GM21528 (cell line): ENCODE data around the gene TNFRSF18.

Experiments used
- ATAC-seq: cut with Tn5 transposase; IDR thresholded peaks from one replicate; pipeline ENCODE4 v1.9.1; 2021; ENCODE audit warnings: mild to moderate bottlenecking, moderate library complexity; ENCODE audit not compliant: unreplicated experiment, low FRiP score

Gene TNFRSF18

DNA sequence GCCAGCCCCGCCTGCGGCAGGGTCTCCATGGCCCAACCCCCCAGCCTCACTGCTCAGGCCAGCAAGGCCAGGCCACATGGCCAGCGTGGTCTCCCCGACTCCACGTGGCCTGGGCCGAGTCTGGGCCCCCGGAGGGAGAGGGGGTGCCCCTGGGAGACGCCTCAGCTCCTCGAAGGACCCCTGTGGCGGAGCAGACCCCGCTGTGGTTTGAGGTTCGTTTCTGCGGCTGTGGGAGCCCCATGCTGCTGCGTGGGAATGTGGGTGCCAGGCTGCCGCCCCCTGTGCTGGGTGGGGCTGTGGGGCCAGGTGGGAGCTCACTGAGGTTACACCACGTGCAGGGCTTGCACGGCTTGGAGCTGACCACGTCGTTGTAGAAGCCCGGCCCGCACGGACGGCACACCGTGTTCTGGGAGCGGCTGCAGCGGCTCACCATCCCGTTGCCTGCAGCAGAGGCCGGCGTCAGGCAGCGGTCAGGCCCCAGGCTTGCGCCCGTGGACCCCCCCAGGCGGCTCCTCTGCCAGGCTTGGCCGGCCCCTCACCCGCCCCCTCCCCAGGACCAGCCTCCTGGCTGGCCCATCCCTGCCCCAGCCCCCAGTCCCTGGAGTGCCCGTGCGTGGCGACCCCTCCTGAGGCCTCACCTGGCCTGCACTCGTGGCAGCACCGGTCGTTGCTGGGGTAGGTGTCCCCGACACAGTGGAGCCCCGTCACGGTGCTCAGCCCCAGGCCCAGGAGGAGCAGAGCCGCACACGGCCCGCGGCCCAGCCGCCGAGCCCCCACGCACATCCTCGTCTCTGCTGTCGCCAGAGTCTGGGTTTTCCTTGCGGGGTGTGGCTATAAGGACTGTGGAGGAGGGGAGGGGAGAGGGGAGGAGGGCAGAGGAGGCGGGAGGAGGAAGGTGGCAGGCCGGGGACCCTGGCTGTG is 7.2 kb upstream of the TNFRSF18 start, which contains the start of gene TNFRSF4:
Gene TNFRSF4 (minus strand): TSS at position 809 of the 921 bp plus-strand sequence. CDS start 26 bp downstream, at position 783.
- ATAC-seq: no peak

DNA sequence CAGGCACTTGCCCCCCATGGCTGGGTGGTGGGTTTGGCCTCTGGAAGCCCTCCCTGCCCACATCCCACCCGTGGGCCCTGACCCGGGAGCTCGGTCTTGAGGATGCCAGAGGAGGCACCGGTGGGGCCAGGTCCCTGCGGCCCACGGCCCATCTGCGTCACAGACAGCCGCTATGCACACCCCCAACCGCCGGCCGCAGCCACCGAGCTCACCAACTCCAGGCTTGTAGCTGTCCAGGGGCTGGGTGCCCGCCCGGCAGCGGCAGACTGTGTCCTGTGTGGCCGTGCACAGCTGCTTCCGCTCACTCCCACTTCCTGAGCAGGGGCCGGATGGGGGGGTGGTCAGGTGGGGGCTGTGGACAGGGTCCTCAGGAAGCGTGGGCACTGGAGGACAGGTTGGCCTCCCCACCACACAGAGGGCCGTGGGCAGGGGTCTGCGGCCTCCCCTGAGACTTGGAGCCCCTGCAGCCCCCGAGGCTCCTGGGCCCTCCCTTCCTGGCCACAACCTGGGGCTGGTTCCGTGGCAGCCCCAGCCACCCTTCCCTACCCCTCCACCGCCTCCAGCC is 6.5 kb upstream of the TNFRSF18 start:
- no peak for ATAC-seq

DNA sequence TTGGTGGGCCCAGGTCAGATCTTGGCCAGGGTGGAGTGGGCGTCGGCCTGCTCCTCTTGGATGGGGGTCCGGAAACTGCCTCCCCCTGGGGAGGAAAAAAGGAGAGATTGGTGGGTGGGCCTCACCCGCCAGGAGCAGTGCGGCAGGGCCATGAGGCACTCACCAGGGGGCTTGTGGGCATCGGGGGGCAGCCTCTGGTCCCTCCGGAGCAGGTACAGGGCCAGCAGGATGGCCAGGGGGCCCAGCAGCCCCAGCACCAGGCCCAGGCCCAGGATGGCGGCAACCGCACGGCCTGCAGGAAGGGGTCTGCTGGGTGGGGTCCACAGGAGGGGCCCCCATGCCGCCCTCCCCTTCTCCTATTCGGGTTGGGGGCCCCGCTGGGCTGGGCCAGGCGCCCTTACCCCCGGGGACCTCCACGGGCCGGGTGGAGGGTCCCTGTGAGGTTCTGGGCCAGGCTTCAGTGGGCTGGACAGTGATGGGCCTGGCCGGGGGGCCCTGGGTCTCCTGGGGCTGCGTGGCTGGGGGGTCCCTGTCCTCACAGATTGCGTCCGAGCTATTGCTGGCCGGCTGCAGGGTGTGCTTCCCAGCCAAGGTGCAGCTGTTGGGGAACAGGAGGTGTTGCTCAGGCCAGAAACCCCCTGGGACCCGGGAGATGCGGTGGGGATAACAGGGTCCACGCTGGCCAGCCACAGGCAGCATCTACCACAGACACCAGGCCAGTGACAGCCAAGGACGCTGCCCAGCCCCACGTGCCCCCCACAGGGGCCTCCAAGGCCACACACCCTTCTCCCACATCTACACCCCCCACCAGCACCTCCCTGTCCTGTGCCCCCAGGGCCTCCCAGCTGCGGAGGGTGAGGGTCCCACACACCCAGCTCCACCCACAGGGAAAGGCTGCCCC is 5.4 kb upstream of the TNFRSF18 start:
- no peak for ATAC-seq

DNA sequence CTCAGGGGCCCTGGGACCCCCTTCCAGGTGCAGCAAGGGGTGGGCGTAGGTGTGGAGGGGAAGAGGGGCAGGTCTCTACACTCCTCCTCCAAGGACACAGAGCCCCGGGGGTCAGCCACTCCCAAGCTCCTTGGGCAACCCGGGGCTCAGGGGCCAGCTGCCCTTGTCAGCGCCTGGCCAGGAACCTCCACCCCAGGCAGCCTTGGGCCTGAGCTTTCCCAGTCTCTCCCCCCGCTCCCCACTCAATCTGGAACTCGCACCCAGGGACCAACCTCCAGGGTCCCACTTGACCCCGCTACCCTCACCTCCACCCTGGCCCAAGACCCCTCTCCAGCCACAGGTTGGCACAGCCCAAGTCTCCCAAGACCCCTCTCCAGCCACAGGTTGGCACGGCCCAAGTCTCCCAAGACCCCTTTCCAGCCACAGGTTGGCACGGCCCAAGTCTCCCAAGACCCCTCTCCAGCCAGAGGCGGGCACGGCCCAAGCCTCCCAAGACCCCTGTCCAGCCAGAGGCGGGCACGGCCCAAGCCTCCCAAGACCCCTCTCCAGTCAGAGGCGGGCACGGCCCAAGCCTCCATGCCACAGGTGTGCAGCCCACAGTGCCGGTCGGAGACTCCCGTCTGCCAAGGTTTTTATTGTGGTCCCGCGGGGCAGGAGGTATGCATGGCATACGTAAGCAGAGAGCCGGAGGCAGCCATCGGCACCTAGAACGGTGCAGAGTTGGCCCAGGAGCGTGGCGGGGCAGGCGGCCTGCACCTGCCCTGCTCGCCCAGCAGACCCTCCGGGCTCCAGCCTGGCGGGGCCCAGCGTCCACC is 4.5 kb upstream of the TNFRSF18 start:
- ATAC-seq: no peak

DNA sequence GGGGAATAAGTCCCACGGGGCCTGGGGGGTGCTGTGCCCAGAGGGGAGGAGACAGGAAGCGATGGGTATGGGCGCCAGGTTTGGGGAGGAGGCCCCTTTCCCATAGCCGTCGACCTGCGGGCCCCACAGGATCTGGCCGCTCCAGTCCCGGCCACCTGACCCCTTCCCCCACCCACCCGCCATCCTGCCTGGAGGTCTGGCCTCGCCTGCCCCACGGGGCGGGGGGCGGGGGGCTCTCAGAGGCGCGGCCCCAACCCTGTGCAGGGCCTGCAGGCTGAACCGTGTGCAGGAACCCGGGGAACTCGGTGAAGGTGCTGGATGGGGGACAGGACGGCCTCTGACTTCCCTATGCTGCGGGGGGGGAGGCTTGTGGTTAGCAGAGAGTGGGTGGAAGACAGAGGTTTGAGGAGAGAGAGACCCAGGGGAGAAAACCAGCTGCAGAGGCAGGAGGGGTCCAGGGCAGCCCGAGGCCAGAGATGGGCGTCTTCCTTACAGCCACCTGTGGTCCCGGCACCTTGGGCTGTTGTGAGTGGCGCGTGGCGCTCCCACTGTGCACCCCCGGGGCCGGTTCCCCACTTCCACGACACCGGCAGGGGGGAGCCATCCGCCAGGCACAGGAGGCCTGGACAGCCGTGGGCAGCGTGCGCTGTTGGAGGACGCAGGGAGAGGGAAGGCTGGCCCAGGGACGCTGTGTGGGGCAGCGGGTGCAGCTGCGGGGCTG is 2.5 kb upstream of the TNFRSF18 start:
- no peak for ATAC-seq

DNA sequence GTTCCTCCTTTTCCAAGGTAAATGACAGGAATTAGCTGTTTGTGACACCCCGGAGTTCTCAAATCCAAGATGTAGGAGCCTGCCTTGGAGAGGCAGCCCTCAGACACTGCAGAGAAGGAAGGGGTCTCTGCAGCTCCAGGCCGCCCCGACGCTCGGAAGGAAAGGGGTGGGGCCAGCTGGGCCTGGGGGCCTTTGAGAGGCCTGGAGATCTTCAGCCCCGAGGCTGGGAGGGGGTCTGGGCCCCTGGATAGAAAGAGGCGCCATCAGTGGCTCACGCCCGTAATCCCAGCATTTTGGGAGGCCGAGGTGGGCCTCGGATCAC is 1.1 kb upstream of the TNFRSF18 start:
- no peak for ATAC-seq

DNA sequence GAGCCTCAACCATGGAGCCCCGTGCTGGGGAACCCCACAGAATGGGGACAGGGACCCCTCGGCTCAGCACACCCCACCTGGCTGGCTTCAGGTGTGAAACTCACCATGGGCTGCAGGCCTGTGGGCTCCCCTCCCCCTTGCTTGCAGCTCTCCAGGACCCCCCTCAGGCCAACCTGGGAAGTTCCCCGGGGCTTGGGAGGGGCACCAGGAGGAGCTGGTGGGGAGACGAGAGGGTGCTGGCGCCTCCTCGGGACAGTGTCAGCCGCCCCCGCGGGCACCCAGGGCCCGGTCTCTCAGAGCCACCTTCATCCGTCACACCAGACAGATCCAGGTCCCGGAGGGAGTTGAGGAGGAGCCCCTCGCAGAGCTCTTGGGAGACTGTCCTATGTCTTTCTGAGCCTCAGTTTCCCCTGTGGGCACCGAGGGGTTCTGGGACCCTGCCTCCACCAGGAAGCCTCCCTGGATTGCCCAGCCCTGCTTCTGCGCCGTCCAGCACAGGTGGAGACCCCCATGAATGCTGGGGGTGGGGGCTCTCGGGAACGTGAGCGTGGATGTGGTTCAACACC is 657 bp upstream of the TNFRSF18 start:
- ATAC-seq: no peak

DNA sequence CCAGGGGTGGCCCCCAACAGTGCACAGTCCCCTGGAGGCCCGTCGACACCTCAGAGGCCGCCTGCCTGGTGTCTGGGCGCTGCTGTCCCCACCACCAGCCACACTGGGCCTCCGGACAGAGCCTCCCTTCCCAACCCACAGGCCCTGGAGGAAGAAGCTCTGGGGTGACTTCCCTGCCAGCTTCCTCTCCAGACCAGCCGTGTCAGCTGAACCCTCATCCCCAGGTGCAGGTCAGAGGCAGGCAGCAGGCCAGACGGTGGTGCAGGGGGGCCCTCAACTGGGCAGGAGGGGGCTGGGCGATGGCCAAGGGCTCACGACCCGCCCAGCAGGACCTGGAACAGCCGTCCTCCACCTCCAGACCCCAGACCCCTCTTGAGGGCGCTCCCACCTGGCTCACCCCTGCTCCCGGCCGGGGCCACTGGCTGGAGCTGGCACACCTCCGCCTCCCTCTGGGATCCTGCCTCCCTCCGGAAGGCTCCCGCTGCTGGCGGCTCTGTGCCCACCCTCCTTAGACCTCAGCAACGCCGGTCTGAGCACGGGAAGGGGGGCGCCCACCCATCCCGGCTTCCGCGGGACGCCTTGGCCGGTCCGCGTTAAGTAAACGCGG is 520 bp downstream of the TNFRSF18 start:
- ATAC-seq: no peak

DNA sequence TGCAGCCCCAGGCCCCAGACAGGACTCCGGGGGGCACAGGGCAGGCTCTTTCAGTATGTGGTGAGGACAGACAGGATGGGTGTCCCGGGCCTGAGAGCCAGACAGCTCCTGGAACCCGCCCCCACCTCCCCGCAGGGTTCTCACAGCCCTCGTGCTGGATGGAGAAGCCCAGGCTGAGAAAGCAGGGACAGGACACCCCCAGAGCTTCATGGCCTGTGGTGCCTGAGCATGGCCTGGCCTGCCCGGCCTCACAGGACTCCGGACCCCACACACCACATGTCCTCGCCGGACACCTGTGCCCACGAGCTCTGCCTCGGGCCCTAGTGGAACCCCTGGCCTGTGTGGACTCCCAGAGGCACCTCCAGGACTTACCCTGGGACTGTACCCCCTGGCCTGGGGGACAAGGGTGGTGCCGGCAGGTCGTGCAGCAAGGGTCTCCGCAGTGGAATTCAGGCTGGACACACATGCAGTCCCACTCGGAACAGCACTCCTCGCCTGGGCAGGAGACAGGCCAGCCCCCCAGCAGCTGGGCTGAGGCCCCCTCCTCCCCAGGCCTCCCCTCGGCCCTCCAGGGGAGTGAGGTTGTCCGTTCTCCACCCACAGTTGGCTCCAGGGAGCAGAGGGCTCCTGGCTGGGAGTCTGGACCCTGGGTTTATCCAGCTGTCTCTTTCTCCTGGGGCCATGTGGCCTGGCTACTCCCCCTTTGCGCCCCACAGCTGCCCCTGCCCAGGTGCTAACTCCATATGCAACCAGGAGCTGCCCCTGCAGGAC is 1.2 kb downstream of the TNFRSF18 start:
- no peak for ATAC-seq

DNA sequence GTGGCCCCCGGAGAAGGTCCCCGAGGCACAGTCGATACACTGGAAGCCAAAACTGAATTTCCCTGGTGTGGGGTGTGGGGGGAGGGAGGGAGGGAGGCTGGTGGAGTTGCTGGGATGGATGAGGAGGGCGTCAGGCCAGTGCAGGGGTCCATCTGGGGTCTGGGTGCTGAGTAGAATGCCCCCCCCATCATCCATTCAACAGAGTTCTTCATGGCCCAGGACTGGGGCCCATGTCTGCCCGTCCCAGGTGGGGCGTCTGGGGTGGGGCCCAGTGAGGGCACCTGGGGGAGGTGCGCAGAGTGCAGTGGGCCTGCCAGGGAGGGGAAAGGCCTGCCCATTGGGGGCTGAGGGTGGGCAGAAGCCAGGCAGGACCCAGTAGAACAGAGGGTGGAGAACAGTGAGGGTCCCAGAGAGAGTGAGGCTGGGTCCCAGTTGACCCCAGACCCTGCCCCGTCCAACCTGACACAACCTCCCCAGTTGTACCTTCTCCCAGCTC is 1.9 kb downstream of the TNFRSF18 start:
- no peak for ATAC-seq

DNA sequence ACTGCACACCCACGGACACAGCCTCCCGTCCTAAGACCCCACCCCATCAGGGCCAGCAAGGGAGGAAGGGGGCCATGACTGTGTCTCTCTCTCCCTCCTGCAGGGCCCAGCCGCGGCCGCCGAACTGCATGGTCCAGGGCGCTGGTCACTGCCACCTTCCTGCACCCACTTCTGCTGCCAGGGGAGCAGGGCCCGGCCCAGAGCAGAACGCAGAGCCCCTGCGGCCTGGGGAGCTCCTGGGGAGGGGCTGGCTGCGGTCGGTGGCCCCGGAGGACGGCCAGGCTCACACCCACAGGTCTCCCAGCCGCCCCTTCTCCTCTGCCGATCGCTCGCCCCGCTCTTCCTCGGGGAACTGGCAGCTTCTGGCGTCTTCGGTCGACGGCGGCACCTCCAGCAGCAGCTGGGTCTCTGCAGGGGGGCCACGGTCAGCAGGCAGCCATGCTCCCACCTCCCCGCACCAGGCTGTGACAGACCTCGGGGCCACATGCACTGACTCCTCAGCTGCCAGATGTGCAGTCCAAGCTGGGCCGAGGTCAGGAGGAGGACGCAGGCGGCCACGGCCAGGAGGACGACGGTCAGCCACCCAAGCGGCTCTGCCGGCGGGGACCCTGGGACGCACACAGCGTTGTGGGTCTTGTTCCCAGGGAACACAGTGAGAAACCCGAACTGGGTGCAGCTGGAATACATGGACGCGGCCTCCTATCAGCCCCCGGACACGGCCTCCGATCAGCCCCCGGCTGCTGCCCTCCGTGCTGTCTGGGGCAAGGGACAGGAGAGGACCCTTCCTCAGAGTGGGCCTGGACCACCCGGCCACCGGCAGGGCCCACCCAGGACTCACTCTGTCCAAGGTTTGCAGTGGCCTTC is 2.6 kb downstream of the TNFRSF18 start:
- ATAC-seq: no peak

DNA sequence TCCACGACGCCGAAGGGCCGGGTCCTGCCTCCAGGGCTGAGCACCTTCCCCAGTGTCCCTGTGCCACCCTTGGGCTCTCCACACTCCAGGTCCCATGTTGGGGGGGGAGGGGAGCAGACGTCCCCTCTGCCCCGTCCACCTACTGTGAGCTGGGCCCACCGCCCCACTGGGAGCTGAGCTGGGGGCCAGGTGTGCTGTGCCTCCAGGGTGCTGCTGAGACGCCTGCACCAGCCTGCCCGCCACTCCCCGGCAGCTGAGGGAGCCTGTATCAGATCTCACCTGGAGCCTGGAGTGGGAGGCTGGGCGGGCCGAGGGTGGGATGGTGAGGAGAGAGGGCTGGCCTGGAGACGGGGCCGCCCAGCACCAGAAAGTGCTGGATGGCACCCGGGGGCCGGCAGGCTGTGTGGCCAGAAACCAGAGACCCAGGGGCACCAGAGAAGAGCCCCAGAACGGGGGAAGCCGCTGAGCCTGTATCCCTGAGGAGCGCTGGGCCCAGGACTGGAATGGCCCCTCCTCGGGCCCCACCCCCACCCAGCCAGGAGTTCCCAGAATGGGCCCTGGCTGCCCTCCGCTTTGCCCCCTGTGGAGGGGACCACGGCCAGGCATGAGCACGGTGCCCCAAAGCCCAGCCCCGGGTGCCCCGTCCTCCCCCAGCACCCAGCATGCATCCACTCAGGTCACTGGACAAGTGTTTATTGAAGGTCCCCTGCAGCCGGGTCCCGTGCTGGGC is 3.4 kb downstream of the TNFRSF18 start:
- no peak for ATAC-seq

DNA sequence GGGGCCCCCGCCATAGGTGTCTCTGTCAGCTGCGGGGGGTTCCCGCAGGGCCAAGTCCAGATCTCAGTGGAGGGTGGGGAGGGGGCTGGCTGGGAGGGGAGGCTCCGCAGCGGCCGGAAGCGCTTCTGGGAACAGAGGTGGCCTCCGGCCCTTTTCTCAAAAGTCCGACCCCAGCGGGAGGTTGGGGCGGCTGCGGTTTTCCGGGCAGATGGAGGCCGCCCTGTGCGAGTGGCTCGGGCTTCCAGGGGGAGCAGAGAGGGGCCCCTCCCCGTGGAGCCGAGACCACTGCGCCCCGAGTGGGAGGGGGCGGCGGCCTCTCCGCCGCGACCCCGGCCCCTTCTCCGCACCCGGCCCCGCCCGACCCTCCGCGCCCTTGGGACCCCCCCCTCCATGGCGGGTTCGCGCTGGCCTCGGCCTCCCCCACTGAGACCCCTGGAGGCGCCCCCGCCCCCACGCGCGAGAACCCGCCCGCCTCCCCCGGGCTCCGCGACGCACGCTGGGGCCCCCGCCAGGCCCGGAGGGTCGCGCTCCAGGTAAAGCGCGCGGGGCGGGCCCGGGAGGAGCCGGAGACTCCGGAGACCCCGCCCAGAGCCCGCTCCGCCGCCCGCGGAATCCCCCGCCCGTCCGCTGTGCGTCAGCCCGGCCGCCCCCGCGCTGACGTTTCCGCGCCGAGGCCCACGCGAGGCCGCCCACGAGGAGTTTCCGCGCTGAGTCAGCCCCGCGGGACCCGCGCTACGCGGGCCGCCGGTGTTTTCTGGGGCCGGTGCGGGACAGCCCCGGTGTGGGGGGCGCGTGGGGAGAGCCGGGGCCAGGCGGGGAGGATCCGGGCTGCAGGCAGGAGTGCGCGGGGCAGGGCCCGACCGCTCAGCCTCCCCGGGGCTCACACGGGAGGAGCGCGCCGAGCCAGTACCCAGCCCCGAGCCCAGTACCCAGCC is 5.2 kb downstream of the TNFRSF18 start:
- ATAC-seq: no peak

DNA sequence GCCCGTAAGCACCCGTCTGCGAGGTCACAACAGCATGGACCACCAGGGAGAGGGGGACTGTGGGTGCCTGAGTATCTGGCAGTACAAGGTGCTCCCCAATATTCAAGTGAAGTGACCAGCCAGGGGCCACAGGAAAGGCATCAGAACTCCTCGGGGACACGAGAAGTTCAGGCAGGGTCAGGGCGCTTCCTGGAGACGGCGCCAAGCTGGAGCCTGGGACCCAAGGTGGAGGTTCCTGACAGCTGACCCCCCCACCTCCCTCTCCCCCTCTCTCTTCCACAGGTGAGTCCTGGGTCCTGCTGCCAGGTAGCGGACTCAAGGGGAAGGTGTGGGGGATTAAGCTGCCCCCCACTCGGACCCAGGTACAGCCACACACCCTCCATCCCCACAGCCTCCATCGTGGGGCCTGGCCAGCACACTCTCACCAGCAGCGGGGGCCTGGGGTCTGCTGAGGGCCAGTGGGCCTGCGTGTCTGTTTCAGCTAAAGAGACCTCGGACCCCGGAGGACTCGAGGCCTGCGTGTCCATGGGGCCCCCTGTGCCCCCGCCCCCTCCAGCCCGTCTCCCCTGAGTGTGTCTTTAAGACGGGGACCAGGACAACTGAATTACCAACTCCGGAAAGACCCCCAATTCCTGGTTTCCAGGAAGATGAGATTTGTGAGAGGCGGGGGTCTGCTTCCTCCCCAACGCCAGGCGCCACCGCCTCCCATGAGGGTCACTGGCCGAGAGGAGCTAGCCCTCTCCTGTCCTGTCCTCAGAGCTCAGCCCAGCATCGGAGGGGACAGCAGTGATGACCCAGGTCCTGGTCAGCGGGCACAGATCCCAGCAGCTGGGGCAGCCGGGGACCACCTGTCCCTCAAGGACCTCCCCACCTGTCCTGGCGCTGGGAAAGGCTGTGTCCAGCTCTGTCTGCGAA is 6.2 kb downstream of the TNFRSF18 start:
- no peak for ATAC-seq
